WTC11 (cell line): ENCODE results near the gene OSBPL5. TPM values are rescaled to one million over a fixed set of nuclear protein-coding genes. Genes with fewer than 3 reads are reported as not detected.

Experiments used
- ATAC-seq: fragments of 200-7000 bp; cut with Tn5 transposase; 2 replicates; pipeline ENCODE4 v1.10.0; 2021; ENCODE audit warnings: mild to moderate bottlenecking, moderate library complexity
- CTCF ChIA-PET: fragments of 300-600 bp; sonication (Branson Sonifier 250); formaldehyde crosslinking; loops from one replicate; lab custom pipeline; 2021; ENCODE audit warnings: antibody characterized with exemption; lab: Charles Lee
- POLR2A ChIA-PET: fragments of 350-600 bp; sonication (Branson Sonifier 250); formaldehyde crosslinking; loops from one replicate; lab custom pipeline; 2021; ENCODE audit warnings: antibody characterized with exemption; lab: Charles Lee
- DNase-seq: peaks from one replicate; pipeline ENCODE4 v3.0.0; 2021; ENCODE audit warnings: low spot score
- H3K27ac Mint-ChIP-seq: 2 replicates; pipeline ENCODE4 v1.8.0; 2021; ENCODE audit warnings: mixed read lengths
- H3K27me3 Mint-ChIP-seq: 2 replicates; pipeline ENCODE4 v1.8.0; 2021; ENCODE audit warnings: low read depth, mild to moderate bottlenecking, moderate library complexity, mixed read lengths
- H3K36me3 Mint-ChIP-seq: 2 replicates; pipeline ENCODE4 v1.8.0; 2021; ENCODE audit warnings: mixed read lengths
- H3K4me1 Mint-ChIP-seq: 2 replicates; pipeline ENCODE4 v1.8.0; 2022; ENCODE audit warnings: mixed read lengths
- H3K4me3 Mint-ChIP-seq: 2 replicates; pipeline ENCODE4 v1.8.0; 2021; ENCODE audit warnings: mild to moderate bottlenecking, moderate library complexity, mixed read lengths
- H3K9me3 Mint-ChIP-seq: 2 replicates; pipeline ENCODE4 v1.8.0; 2021; ENCODE audit warnings: mixed read lengths
- ATF1 ChIP-seq: sonication (generic); formaldehyde crosslinking; IDR thresholded peaks from 2 replicates; pipeline ENCODE4 v1.8.1; 2023; ENCODE audit warnings: mild to moderate bottlenecking, moderate library complexity, missing genetic modification reagents
- CREM ChIP-seq: sonication (generic); formaldehyde crosslinking; IDR thresholded peaks from 2 replicates; pipeline ENCODE4 v1.8.1; 2022; ENCODE audit warnings: mild to moderate bottlenecking, missing genetic modification reagents, moderate library complexity
- FOXK1 ChIP-seq: sonication (generic); formaldehyde crosslinking; IDR thresholded peaks from 2 replicates; pipeline ENCODE4 v1.8.0; 2022; ENCODE audit warnings: mild to moderate bottlenecking, moderate library complexity, missing genetic modification reagents
- GABPB1 ChIP-seq: sonication (generic); formaldehyde crosslinking; IDR thresholded peaks from 2 replicates; pipeline ENCODE4 v1.8.1; 2023; ENCODE audit warnings: mild to moderate bottlenecking, missing genetic modification reagents
- JAZF1 ChIP-seq: fragments of 250-450 bp; sonication (Bioruptor Pico); IDR thresholded peaks from 2 replicates; pipeline ENCODE4 v1.9.0; 2021; ENCODE audit warnings: moderate library complexity, mild to moderate bottlenecking, inconsistent platforms
- MXD4 ChIP-seq: fragments of 250-450 bp; sonication (Bioruptor Pico); IDR thresholded peaks from 2 replicates; pipeline ENCODE4 v1.8.0; 2021; ENCODE audit warnings: mild to moderate bottlenecking, moderate library complexity, borderline replicate concordance
- NFATC4 ChIP-seq: fragments of 250-450 bp; sonication (Bioruptor Pico); IDR thresholded peaks from 2 replicates; pipeline ENCODE4 v1.9.0; 2021; ENCODE audit warnings: mild to moderate bottlenecking
- NR2C2 ChIP-seq: sonication (generic); formaldehyde crosslinking; IDR thresholded peaks from 2 replicates; pipeline ENCODE4 v1.8.0; 2022; ENCODE audit warnings: mild to moderate bottlenecking, missing genetic modification reagents
- SMAD3 ChIP-seq: sonication (generic); formaldehyde crosslinking; IDR thresholded peaks from 2 replicates; pipeline ENCODE4 v1.8.0; 2022; ENCODE audit warnings: missing genetic modification reagents, mild to moderate bottlenecking, borderline replicate concordance
- TEAD1 ChIP-seq: sonication (generic); formaldehyde crosslinking; IDR thresholded peaks from 2 replicates; pipeline ENCODE4 v1.8.0; 2022; ENCODE audit warnings: mild to moderate bottlenecking, missing genetic modification reagents
- TP53 ChIP-seq: sonication (generic); formaldehyde crosslinking; IDR thresholded peaks from 2 replicates; pipeline ENCODE4 v1.8.1; 2023; ENCODE audit warnings: mild to moderate bottlenecking, missing genetic modification reagents
- ZNF219 ChIP-seq: sonication (generic); formaldehyde crosslinking; IDR thresholded peaks from 2 replicates; pipeline ENCODE4 v1.8.0; 2023; ENCODE audit warnings: missing genetic modification reagents, mild to moderate bottlenecking, borderline replicate concordance
- ZNF423 ChIP-seq: fragments of 250-450 bp; sonication (Bioruptor Pico); IDR thresholded peaks from 2 replicates; pipeline ENCODE4 v2.1.2; 2022; ENCODE audit warnings: mild to moderate bottlenecking, moderate library complexity
- total RNA-seq: library from RNA; stranded (reverse); gene quantifications from 3 replicates; pipeline ENCODE4 v1.2.3, GENCODE V29; 2021
- TF ChIP-seq, protein P1 (sequence below): sonication (generic); formaldehyde crosslinking; IDR thresholded peaks from 2 replicates; pipeline ENCODE4 v1.8.1; 2022; ENCODE audit warnings: low read depth, missing genetic modification reagents, borderline replicate concordance
- TF ChIP-seq, protein P2 (sequence below): sonication (generic); formaldehyde crosslinking; IDR thresholded peaks from 2 replicates; pipeline ENCODE4 v1.8.1; 2023; ENCODE audit warnings: mild to moderate bottlenecking, missing genetic modification reagents, moderate library complexity
- TF ChIP-seq, protein P3 (sequence below): fragments of 250-450 bp; sonication (Bioruptor Pico); IDR thresholded peaks from 2 replicates; pipeline ENCODE4 v2.1.2; 2022; ENCODE audit warnings: mild to moderate bottlenecking, moderate library complexity
- TF ChIP-seq, protein P4 (sequence below): fragments of 250-450 bp; sonication (Bioruptor Pico); IDR thresholded peaks from 2 replicates; pipeline ENCODE4 v1.9.0; 2021; ENCODE audit warnings: mild to moderate bottlenecking
- TF ChIP-seq, protein P5 (sequence below): sonication (generic); formaldehyde crosslinking; IDR thresholded peaks from 2 replicates; pipeline ENCODE4 v1.8.1; 2023; ENCODE audit warnings: mild to moderate bottlenecking, missing genetic modification reagents
- TF ChIP-seq, protein P6 (sequence below): fragments of 250-450 bp; sonication (Bioruptor Pico); conservative IDR thresholded peaks from 2 replicates; pipeline ENCODE4 v1.9.0; 2021; ENCODE audit warnings: mild to moderate bottlenecking
- TF ChIP-seq, protein P7 (sequence below): sonication (generic); formaldehyde crosslinking; IDR thresholded peaks from 2 replicates; pipeline ENCODE4 v1.8.1; 2023; ENCODE audit warnings: mild to moderate bottlenecking, moderate library complexity, missing genetic modification reagents
- TF ChIP-seq, protein P8 (sequence below): sonication (generic); formaldehyde crosslinking; IDR thresholded peaks from 2 replicates; pipeline ENCODE4 v1.8.1; 2022; ENCODE audit warnings: mild to moderate bottlenecking, missing genetic modification reagents, moderate library complexity, borderline replicate concordance

OSBPL5 gene
- total RNA-seq, 1 experiment from 2014 or later, result 17.7 TPM

DNA sequence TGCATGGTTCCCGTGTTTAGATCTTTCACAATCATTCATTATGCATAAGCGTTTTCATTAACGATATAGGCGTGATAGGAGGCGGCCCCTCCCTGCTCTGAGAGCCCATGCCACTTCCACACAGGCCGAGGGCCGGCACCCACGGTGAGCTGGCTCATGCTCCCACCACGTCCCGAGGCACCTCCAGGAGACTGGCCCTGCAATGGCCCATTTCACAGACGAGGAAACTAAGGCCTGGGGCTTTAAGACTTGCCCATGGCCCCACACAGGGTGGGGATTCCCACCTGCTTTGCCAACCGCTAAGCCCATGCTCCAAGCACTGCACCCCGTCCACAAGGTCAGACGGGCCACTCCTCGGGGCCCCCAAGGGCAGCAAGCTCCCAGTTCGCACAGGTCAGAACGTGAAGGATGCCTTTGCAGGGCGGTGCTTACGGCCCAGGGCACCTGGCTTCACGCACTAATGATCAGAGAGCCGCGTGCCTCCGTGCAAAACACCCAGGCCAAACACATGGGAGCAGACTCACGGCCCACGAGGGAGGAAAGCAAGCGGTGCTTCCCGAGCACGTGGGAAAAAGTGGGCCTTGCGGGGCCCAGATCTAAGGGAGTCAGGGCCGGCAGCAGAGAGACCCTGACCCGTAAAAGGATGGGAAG, 8.3 kb downstream of the OSBPL5 start:
- H3K9me3 Mint-ChIP-seq, result no peaks in the 10 kb centered on the region
- H3K27ac Mint-ChIP-seq, result peak overlapping the region; percentile 15
- ATAC-seq (no peak), DNase-seq (no peak)
- no peak overlapping the region for H3K4me3 Mint-ChIP-seq
- peaks cover 5% of the 10 kb centered on the region for H3K27me3 Mint-ChIP-seq
- no peaks in the 10 kb centered on the region for H3K36me3 Mint-ChIP-seq
- peaks cover 52% of the 10 kb centered on the region for H3K4me1 Mint-ChIP-seq
- CTCF ChIA-PET, result interaction anchor here (1.0 kb wide), 1 partner anchor 46 kb away, joined by 4 read pairs; no protein-coding TSS in a partner anchor
- POLR2A ChIA-PET, result no interaction called here
- TF ChIP-seq CREM (CRISPR knock-in tag), result no peak
- no peak for TF ChIP-seq TEAD1 (CRISPR knock-in tag)
- TF ChIP-seq, protein P1, sequence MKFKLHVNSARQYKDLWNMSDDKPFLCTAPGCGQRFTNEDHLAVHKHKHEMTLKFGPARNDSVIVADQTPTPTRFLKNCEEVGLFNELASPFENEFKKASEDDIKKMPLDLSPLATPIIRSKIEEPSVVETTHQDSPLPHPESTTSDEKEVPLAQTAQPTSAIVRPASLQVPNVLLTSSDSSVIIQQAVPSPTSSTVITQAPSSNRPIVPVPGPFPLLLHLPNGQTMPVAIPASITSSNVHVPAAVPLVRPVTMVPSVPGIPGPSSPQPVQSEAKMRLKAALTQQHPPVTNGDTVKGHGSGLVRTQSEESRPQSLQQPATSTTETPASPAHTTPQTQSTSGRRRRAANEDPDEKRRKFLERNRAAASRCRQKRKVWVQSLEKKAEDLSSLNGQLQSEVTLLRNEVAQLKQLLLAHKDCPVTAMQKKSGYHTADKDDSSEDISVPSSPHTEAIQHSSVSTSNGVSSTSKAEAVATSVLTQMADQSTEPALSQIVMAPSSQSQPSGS (CRISPR knock-in tag), result no peak
- TF ChIP-seq, protein P2, sequence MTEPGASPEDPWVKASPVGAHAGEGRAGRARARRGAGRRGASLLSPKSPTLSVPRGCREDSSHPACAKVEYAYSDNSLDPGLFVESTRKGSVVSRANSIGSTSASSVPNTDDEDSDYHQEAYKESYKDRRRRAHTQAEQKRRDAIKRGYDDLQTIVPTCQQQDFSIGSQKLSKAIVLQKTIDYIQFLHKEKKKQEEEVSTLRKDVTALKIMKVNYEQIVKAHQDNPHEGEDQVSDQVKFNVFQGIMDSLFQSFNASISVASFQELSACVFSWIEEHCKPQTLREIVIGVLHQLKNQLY (CRISPR knock-in tag), result no peak

DNA sequence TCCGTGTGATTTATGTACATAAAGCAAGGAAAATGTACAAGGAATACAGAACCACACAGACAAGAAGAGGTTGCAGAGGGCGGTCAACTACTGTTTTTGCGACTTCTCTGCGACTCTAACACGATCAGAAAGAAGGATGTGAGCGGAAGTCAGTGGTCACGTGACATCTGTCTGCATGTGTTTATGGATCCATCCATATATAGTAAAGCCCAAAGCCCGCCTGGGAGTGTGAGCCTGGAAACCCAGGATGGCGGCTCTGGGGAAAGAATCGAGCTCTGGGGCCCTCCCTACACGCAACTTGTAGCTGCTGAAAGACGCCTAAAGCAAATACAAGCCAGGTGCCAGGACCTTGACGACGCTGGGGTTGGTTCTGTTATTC, 8.8 kb downstream of the OSBPL5 start:
- POLR2A ChIA-PET, result no interaction called here

DNA sequence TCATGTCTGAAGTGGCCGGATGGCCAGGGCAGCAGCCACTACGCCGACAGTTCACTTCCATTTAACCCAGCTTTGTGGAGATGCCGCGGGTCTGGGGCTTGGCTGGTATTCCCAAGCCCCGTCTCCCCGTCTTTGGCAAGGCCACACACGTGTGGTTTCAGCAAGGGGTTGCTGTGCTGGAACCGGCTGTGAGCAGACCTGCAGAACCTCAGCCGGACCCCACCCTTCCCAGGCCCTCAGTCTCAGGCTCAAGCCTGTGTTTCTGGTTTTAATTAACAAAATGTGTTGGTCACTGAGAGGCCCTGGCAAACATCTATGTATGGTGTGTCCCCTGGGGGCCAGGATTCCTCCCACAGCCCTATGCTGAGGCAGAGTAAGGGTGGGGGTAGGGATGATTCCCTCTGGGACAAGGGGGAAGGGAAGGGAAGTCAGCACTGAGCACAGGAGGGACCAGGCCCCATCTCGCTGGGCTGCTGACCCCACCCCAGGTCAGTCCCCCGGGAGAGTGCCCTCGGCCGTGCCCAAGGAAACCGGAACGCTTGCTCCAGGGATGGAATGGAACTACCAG, 9.3 kb downstream of the OSBPL5 start:
- Mint-ChIP-seq H3K36me3 (no peaks in the 10 kb centered on the region), H3K9me3 (no peaks in the 10 kb centered on the region), H3K27ac (peak overlapping the region; percentile 80; the same call in 1 of the 2 replicates), H3K27me3 (no peaks in the 10 kb centered on the region), H3K4me3 (no peak overlapping the region), H3K4me1 (peaks cover 43% of the 10 kb centered on the region)
- ATAC-seq (no peak), DNase-seq (no peak)
- POLR2A ChIA-PET, result no interaction called here
- CTCF ChIA-PET, result interaction anchor here (1.3 to 1.4 kb wide), 3 partner anchors 20 to 68 kb away, joined by 3 to 4 read pairs (median 4); no protein-coding TSS in a partner anchor
- TF ChIP-seq NFATC4 (CRISPR knock-in tag) (no peak), MXD4 (no peak), FOXK1 (CRISPR knock-in tag) (no peak), ZNF219 (CRISPR knock-in tag) (no peak), TEAD1 (CRISPR knock-in tag) (no peak), ZNF423 (CRISPR knock-in tag) (no peak), ATF1 (no peak), JAZF1 (CRISPR knock-in tag) (no peak)
- TF ChIP-seq, protein P3, sequence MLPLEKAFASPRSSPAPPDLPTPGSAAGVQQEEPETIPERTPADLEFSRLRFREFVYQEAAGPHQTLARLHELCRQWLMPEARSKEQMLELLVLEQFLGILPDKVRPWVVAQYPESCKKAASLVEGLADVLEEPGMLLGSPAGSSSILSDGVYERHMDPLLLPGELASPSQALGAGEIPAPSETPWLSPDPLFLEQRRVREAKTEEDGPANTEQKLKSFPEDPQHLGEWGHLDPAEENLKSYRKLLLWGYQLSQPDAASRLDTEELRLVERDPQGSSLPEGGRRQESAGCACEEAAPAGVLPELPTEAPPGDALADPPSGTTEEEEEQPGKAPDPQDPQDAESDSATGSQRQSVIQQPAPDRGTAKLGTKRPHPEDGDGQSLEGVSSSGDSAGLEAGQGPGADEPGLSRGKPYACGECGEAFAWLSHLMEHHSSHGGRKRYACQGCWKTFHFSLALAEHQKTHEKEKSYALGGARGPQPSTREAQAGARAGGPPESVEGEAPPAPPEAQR (CRISPR knock-in tag), result no peak
- TF ChIP-seq, protein P4, sequence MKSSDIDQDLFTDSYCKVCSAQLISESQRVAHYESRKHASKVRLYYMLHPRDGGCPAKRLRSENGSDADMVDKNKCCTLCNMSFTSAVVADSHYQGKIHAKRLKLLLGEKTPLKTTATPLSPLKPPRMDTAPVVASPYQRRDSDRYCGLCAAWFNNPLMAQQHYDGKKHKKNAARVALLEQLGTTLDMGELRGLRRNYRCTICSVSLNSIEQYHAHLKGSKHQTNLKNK (CRISPR knock-in tag), result no peak
- TF ChIP-seq, protein P5, sequence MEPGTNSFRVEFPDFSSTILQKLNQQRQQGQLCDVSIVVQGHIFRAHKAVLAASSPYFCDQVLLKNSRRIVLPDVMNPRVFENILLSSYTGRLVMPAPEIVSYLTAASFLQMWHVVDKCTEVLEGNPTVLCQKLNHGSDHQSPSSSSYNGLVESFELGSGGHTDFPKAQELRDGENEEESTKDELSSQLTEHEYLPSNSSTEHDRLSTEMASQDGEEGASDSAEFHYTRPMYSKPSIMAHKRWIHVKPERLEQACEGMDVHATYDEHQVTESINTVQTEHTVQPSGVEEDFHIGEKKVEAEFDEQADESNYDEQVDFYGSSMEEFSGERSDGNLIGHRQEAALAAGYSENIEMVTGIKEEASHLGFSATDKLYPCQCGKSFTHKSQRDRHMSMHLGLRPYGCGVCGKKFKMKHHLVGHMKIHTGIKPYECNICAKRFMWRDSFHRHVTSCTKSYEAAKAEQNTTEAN (CRISPR knock-in tag), result no peak
- TF ChIP-seq, protein P6, sequence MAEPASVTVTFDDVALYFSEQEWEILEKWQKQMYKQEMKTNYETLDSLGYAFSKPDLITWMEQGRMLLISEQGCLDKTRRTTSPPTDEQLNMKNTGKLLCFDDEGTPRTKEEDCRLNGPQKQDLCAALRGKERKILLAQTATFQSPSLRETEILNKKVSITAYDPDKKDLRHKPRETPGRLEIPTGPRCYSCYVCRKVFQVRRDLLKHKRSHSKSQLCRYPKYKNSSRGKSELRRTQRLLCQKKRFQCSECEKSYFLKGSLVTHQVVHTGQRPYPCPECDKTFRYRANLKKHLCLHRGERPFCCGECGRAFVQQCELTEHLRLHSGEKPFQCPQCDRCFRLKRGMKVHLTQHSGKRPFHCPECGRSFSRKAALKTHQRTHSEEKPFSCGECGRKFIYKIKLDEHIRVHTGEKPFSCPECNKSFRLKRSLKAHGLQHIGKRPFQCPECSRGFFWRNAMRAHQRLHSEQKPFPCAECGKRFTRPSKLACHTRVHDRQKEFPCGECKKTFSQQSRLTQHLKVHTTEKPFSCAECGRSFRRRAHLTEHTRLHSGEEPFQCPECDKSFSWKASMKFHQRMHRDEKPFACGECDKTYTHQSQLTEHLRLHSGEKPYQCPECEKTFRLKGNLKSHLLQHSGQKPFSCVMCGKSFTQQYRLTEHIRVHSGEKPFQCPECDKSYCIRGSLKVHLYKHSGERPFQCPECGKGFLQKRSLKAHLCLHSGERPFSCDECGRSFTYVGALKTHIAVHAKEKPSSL (CRISPR knock-in tag), result no peak

More for the DNA sequence above, 8.8 kb downstream of the OSBPL5 start:
- Mint-ChIP-seq H3K4me1 (peaks cover 48% of the 10 kb centered on the region), H3K27ac (no peak overlapping the region; the same call in 1 of the 2 replicates), H3K36me3 (no peaks in the 10 kb centered on the region), H3K27me3 (peaks cover 2% of the 10 kb centered on the region), H3K9me3 (no peaks in the 10 kb centered on the region), H3K4me3 (no peak overlapping the region)
- DNase-seq (no peak), ATAC-seq (no peak)
- TF ChIP-seq, protein P7, sequence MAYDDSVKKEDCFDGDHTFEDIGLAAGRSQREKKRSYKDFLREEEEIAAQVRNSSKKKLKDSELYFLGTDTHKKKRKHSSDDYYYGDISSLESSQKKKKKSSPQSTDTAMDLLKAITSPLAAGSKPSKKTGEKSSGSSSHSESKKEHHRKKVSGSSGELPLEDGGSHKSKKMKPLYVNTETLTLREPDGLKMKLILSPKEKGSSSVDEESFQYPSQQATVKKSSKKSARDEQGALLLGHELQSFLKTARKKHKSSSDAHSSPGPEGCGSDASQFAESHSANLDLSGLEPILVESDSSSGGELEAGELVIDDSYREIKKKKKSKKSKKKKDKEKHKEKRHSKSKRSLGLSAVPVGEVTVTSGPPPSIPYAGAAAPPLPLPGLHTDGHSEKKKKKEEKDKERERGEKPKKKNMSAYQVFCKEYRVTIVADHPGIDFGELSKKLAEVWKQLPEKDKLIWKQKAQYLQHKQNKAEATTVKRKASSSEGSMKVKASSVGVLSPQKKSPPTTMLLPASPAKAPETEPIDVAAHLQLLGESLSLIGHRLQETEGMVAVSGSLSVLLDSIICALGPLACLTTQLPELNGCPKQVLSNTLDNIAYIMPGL (CRISPR knock-in tag), result no peak
- no peak for TF ChIP-seq GABPB1
- no peak for TF ChIP-seq NR2C2 (CRISPR knock-in tag)
- no peak for TF ChIP-seq CREM (CRISPR knock-in tag)
- TF ChIP-seq, protein P8, sequence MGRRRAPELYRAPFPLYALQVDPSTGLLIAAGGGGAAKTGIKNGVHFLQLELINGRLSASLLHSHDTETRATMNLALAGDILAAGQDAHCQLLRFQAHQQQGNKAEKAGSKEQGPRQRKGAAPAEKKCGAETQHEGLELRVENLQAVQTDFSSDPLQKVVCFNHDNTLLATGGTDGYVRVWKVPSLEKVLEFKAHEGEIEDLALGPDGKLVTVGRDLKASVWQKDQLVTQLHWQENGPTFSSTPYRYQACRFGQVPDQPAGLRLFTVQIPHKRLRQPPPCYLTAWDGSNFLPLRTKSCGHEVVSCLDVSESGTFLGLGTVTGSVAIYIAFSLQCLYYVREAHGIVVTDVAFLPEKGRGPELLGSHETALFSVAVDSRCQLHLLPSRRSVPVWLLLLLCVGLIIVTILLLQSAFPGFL (CRISPR knock-in tag), result no peak
- no peak for TF ChIP-seq TP53 (CRISPR knock-in tag)
- no peak for TF ChIP-seq SMAD3 (CRISPR knock-in tag)
- CTCF ChIA-PET, result interaction anchor here (1.0 to 1.4 kb wide), 3 partner anchors 20 to 68 kb away, joined by 4 read pairs; no protein-coding TSS in a partner anchor
